ENCODE data around the gene VPS13A. TPM values are rescaled to one million over a fixed set of nuclear protein-coding genes. Genes with fewer than 3 reads are reported as not detected.

VPS13A gene
- polyA plus RNA-seq, 1 donor from 2014 or later: 20.6 TPM

DNA sequence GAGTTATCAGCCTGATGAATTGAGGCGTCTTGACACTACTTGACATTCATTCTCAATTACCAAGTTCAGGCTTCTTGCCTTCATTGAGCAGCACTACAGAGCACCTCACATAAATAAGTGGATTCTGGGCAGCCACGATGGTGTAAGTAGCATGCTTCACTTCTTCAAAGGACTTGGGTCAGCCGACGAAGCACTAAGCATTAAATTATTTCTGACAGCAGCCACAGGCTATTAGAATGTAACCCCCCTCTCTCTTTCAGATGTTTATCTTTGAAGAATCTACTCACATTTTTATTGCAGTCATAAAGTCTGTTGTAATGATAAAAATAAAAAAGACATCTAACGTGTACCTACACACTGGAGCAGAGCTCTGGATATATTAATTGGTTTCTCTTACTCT lies 45.9 kb upstream of the VPS13A start:
- Histone ChIP-seq H4K20me1 (ENCODE audit: insufficient read depth) (no peaks in the 10 kb centered on the region), H3K79me2 (replicated peaks; ENCODE audit: insufficient read depth, low read length) (no peaks in the 10 kb centered on the region), H2AFZ (ENCODE audit: low read depth, low read length) (no peak overlapping the region), H3K9ac (ENCODE audit: low read length) (no peak overlapping the region), H3K4me2 (ENCODE audit: low read length) (no peak overlapping the region), H3K27ac (ENCODE audit: low read length) (no peak overlapping the region), H3K4me3 (ENCODE audit: low read length) (no peak overlapping the region), H3K27me3 (ENCODE audit: insufficient read depth, low read depth, low read length) (no peaks in the 10 kb centered on the region), H3K9me2 (ENCODE audit: insufficient read depth, low read length) (no peaks in the 10 kb centered on the region), H3F3A (ENCODE audit: insufficient read depth, low read length, poor library complexity, severe bottlenecking) (no peaks in the 10 kb centered on the region), H3K9me3 (ENCODE audit: low read length) (no peaks in the 10 kb centered on the region), H3K36me3 (ENCODE audit: insufficient read depth, low read length) (no peaks in the 10 kb centered on the region)
- no peak for TF ChIP-seq EZH2 (IDR thresholded peaks at IDR 0.05; ENCODE audit: borderline replicate concordance, insufficient read depth, low read length, poor library complexity, severe bottlenecking)
- TF ChIP-seq TAF1 (IDR thresholded peaks at IDR 0.05; ENCODE audit: low read depth): no peak
- TF ChIP-seq, protein P1, sequence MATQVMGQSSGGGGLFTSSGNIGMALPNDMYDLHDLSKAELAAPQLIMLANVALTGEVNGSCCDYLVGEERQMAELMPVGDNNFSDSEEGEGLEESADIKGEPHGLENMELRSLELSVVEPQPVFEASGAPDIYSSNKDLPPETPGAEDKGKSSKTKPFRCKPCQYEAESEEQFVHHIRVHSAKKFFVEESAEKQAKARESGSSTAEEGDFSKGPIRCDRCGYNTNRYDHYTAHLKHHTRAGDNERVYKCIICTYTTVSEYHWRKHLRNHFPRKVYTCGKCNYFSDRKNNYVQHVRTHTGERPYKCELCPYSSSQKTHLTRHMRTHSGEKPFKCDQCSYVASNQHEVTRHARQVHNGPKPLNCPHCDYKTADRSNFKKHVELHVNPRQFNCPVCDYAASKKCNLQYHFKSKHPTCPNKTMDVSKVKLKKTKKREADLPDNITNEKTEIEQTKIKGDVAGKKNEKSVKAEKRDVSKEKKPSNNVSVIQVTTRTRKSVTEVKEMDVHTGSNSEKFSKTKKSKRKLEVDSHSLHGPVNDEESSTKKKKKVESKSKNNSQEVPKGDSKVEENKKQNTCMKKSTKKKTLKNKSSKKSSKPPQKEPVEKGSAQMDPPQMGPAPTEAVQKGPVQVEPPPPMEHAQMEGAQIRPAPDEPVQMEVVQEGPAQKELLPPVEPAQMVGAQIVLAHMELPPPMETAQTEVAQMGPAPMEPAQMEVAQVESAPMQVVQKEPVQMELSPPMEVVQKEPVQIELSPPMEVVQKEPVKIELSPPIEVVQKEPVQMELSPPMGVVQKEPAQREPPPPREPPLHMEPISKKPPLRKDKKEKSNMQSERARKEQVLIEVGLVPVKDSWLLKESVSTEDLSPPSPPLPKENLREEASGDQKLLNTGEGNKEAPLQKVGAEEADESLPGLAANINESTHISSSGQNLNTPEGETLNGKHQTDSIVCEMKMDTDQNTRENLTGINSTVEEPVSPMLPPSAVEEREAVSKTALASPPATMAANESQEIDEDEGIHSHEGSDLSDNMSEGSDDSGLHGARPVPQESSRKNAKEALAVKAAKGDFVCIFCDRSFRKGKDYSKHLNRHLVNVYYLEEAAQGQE (IDR thresholded peaks at IDR 0.05; ENCODE audit: borderline replicate concordance): no peak
- no peak for TF ChIP-seq RAD21 (conservative IDR thresholded peaks at IDR 0.05)
- TF ChIP-seq, protein P2, sequence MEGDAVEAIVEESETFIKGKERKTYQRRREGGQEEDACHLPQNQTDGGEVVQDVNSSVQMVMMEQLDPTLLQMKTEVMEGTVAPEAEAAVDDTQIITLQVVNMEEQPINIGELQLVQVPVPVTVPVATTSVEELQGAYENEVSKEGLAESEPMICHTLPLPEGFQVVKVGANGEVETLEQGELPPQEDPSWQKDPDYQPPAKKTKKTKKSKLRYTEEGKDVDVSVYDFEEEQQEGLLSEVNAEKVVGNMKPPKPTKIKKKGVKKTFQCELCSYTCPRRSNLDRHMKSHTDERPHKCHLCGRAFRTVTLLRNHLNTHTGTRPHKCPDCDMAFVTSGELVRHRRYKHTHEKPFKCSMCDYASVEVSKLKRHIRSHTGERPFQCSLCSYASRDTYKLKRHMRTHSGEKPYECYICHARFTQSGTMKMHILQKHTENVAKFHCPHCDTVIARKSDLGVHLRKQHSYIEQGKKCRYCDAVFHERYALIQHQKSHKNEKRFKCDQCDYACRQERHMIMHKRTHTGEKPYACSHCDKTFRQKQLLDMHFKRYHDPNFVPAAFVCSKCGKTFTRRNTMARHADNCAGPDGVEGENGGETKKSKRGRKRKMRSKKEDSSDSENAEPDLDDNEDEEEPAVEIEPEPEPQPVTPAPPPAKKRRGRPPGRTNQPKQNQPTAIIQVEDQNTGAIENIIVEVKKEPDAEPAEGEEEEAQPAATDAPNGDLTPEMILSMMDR (IDR thresholded peaks at IDR 0.05; ENCODE audit: poor library complexity, severe bottlenecking): no peak
- TF ChIP-seq POLR2AphosphoS5 (IDR thresholded peaks at IDR 0.05): no peak
- TF ChIP-seq EP300 (conservative IDR thresholded peaks at IDR 0.05; ENCODE audit: poor library complexity, severe bottlenecking): no peak
- no peak for TF ChIP-seq SMC3 (conservative IDR thresholded peaks at IDR 0.05; ENCODE audit: poor library complexity)
- no peak for TF ChIP-seq MXI1 (conservative IDR thresholded peaks at IDR 0.05; ENCODE audit: poor library complexity, severe bottlenecking)

DNA sequence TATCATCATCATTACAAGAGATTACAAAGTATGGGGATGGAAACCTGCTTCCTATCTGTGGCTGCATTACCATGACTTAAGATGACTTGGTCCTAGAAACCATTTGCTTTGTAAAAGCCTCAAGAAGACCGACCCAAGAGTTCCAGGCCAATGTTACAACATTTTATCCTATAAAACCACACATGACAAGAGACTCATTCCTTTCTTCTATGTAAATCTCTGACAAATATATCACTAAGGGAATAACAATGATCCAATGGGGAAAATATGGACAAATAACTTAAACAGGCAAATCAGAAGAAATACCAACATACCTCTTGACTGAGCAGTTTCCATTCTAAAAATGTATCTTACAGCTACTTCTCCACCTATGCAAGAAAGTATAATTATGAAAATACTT lies 44.3 kb upstream of the VPS13A start:
- Histone ChIP-seq H3K4me3 (ENCODE audit: low read length) (no peak overlapping the region), H2AFZ (ENCODE audit: low read depth, low read length) (no peak overlapping the region), H3K9me2 (ENCODE audit: insufficient read depth, low read length) (no peaks in the 10 kb centered on the region), H3K9me3 (ENCODE audit: low read length) (no peaks in the 10 kb centered on the region), H3K36me3 (ENCODE audit: insufficient read depth, low read length) (no peaks in the 10 kb centered on the region), H3F3A (ENCODE audit: insufficient read depth, low read length, poor library complexity, severe bottlenecking) (no peaks in the 10 kb centered on the region), H3K79me2 (replicated peaks; ENCODE audit: insufficient read depth, low read length) (no peaks in the 10 kb centered on the region), H3K27ac (ENCODE audit: low read length) (no peak overlapping the region), H3K27me3 (ENCODE audit: insufficient read depth, low read depth, low read length) (no peaks in the 10 kb centered on the region), H3K9ac (ENCODE audit: low read length) (no peak overlapping the region), H4K20me1 (ENCODE audit: insufficient read depth) (no peaks in the 10 kb centered on the region), H3K4me2 (ENCODE audit: low read length) (no peak overlapping the region)
- TF ChIP-seq RAD21 (conservative IDR thresholded peaks at IDR 0.05) (no peak), EP300 (conservative IDR thresholded peaks at IDR 0.05; ENCODE audit: poor library complexity, severe bottlenecking) (no peak), MXI1 (conservative IDR thresholded peaks at IDR 0.05; ENCODE audit: poor library complexity, severe bottlenecking) (no peak), SMC3 (conservative IDR thresholded peaks at IDR 0.05; ENCODE audit: poor library complexity) (no peak), POLR2AphosphoS5 (IDR thresholded peaks at IDR 0.05) (no peak), TAF1 (IDR thresholded peaks at IDR 0.05; ENCODE audit: low read depth) (no peak)
- TF ChIP-seq, protein P1 (IDR thresholded peaks at IDR 0.05; ENCODE audit: borderline replicate concordance): no peak
- TF ChIP-seq, protein P2 (IDR thresholded peaks at IDR 0.05; ENCODE audit: poor library complexity, severe bottlenecking): no peak

Measured in neural cell (in vitro differentiated cells).